Right atrium auricular region (tissue), 2 donors: ENCODE results near the gene DTYMK. TPM values are rescaled to one million over a fixed set of nuclear protein-coding genes. Genes with fewer than 3 reads are reported as not detected.

Experiments
- DNase-seq: peaks from one replicate; pipeline ENCODE4 v3.0.0-alpha.2; 2019; ENCODE audit warnings: low spot score
- H3K27ac ChIP-seq, 2 donors: fragments of 200-600 bp; sonication (generic); 1 replicate in 1 of 2; 2 replicates in 1 of 2; pipeline ENCODE4 v1.5.1; 2016 to 2019
- H3K27me3 ChIP-seq, 2 donors: fragments of 200-600 bp; sonication (generic); one replicate each; pipeline versions ENCODE4 v1.5.1 to v1.6.0; 2017 to 2019
- H3K36me3 ChIP-seq: fragments of 200-600 bp; sonication (generic); one replicate; pipeline ENCODE4 v1.5.1; 2016
- H3K4me1 ChIP-seq, 2 donors: fragments of 200-600 bp; sonication (generic); one replicate each; pipeline versions ENCODE4 v1.5.1 to v1.6.0; 2017 to 2019
- H3K4me3 ChIP-seq, 2 donors: fragments of 200-600 bp; sonication (generic); 1 replicate in 1 of 2; 2 replicates in 1 of 2; pipeline ENCODE4 v1.5.1; 2017 to 2019; ENCODE audit warnings: mild to moderate bottlenecking in 1 of 2, moderate library complexity in 1 of 2
- H3K9me3 ChIP-seq, 2 donors: fragments of 200-600 bp; sonication (generic); one replicate each; pipeline ENCODE4 v1.5.1; 2019
- CTCF ChIP-seq, 2 donors: fragments of 200-600 bp; sonication (generic); IDR thresholded peaks; one replicate each; pipeline ENCODE4 v1.5.1; 2019; ENCODE audit warnings: antibody characterized with exemption in 2 of 2
- total RNA-seq, 2 donors: library from RNA; depleted of rRNA; stranded (reverse); fragments of >200 nt; gene quantifications; one replicate each; pipeline ENCODE4 v1.1.0, GENCODE V29; 2016

Gene DTYMK
- total RNA-seq, 2 donors from 2014 or later, result 6.4 to 6.6 TPM

GRCh38 chr2:241637018-241637794 is 49.4 kb downstream of the DTYMK start, which contains the start of the genes ATG4B and THAP4:
ATG4B (plus strand) TSS chr2:241637693; CDS start chr2:241637715, 22 bp downstream.
THAP4 (minus strand) TSS chr2:241637158; CDS start chr2:241637017, 141 bp downstream.
- H3K9me3 ChIP-seq, result no peaks in the 10 kb centered on the region
- no peak for TF ChIP-seq CTCF (IDR thresholded peaks at IDR 0.05)
- peaks cover 0 to 60% of the 10 kb centered on the region in 2 donors for H3K4me1 ChIP-seq
- H3K27me3 ChIP-seq, result no peaks in the 10 kb centered on the region
- H3K36me3 ChIP-seq, result peaks cover 15% of the 10 kb centered on the region
- peak within 1 kb of the TSS; percentile 78 to 84 for H3K4me3 ChIP-seq
- H3K27ac ChIP-seq, result peak within 1 kb of the TSS; percentile 98 to 99
- DNase-seq, result peak; percentile 82

GRCh38 chr2:241636182-241637017 is 50.2 kb downstream of the DTYMK start:
- DNase-seq, result no peak
- peaks cover 0 to 52% of the 10 kb centered on the region in 2 donors for H3K4me1 ChIP-seq
- H3K27ac ChIP-seq, result peak overlapping the region; percentile 98 to 99
- H3K27me3 ChIP-seq, result no peaks in the 10 kb centered on the region
- H3K9me3 ChIP-seq, result no peaks in the 10 kb centered on the region
- H3K4me3 ChIP-seq, result peak overlapping the region; percentile 78 to 84
- H3K36me3 ChIP-seq, result peaks cover 15% of the 10 kb centered on the region
- TF ChIP-seq CTCF (IDR thresholded peaks at IDR 0.05), result peak in 1 of 2 donors; percentile 19

GRCh38 chr2:241635756-241636155 is 50.9 kb downstream of the DTYMK start:
- Histone ChIP-seq H3K27ac (peak overlapping the region in 1 of 2 donors; percentile 98), H3K4me1 (peaks cover 0 to 45% of the 10 kb centered on the region in 2 donors), H3K9me3 (no peaks in the 10 kb centered on the region), H3K27me3 (no peaks in the 10 kb centered on the region), H3K36me3 (peaks cover 15% of the 10 kb centered on the region), H3K4me3 (peak overlapping the region; percentile 78 to 84)
- no peak for DNase-seq
- no peak for TF ChIP-seq CTCF (IDR thresholded peaks at IDR 0.05)

GRCh38 chr2:241633561-241633960 is 53.1 kb downstream of the DTYMK start:
- peaks cover 0 to 25% of the 10 kb centered on the region in 2 donors for H3K4me1 ChIP-seq
- TF ChIP-seq CTCF (IDR thresholded peaks at IDR 0.05), result no peak
- no peak overlapping the region for H3K27ac ChIP-seq
- no peak for DNase-seq
- H3K4me3 ChIP-seq, result no peak overlapping the region
- no peaks in the 10 kb centered on the region for H3K9me3 ChIP-seq
- H3K36me3 ChIP-seq, result peaks cover 15% of the 10 kb centered on the region
- H3K27me3 ChIP-seq, result no peaks in the 10 kb centered on the region

- Histone ChIP-seq H3K27me3 (no peaks in the 10 kb centered on the region), H3K27ac (no peak overlapping the region), H3K9me3 (no peaks in the 10 kb centered on the region), H3K36me3 (peaks cover 15% of the 10 kb centered on the region), H3K4me3 (no peak overlapping the region), H3K4me1 (peaks cover 0 to 20% of the 10 kb centered on the region in 2 donors)
- TF ChIP-seq CTCF (IDR thresholded peaks at IDR 0.05), result no peak
- no peak for DNase-seq
These were observed 53.9 kb downstream of the DTYMK start for GRCh38 chr2:241632478-241633325.
